K562 (cell line): ENCODE results near the gene RAE1. TPM values are rescaled to one million over a fixed set of nuclear protein-coding genes. Genes with fewer than 3 reads are reported as not detected.

Experiments used
- CREM ChIP-seq: IDR thresholded peaks from 2 replicates; pipeline ENCODE4 v1.6.1; 2014; ENCODE audit warnings: antibody characterized with exemption, low read depth
- JUND ChIP-seq, 2 experiments: IDR thresholded peaks; 2 replicates in 1 of 2; 3 replicates in 1 of 2; pipeline ENCODE4 v1.6.1; 2011; ENCODE audit warnings: borderline replicate concordance in 2 of 2, low read depth in 2 of 2, low read length in 2 of 2, improper control_type of control experiment in 1 of 2, missing biosample characterization in 1 of 2, missing genetic modification characterization in 1 of 2, missing genetic modification reagents in 1 of 2
- KLF16 ChIP-seq: IDR thresholded peaks from 2 replicates; pipeline ENCODE4 v1.6.1; 2016; ENCODE audit warnings: antibody characterized with exemption
- NRF1 ChIP-seq, 2 experiments: fragments of 450-650 bp; IDR thresholded peaks in 1 of 2; conservative IDR thresholded peaks in 1 of 2; 2 replicates each; pipeline ENCODE4 v1.6.1; 2014; ENCODE audit warnings: mild to moderate bottlenecking in 2 of 2
- RAD21 ChIP-seq, 2 experiments: fragments of 250-450 bp in 1 of 2; fragments of 450-650 bp in 1 of 2; sonication (Bioruptor Pico) in 1 of 2; formaldehyde crosslinking in 1 of 2; IDR thresholded peaks in 1 of 2; conservative IDR thresholded peaks in 1 of 2; 2 replicates each; pipeline versions ENCODE4 v1.4.0 to v1.8.0; 2020 to 2022; ENCODE audit warnings: mild to moderate bottlenecking in 2 of 2, moderate library complexity in 1 of 2
- RFX1 ChIP-seq: fragments of 450-650 bp; IDR thresholded peaks from 2 replicates; pipeline ENCODE4 v1.6.1; 2016; ENCODE audit warnings: mild to moderate bottlenecking, moderate library complexity
- SMAD4 ChIP-seq: fragments of 250-450 bp; sonication (Bioruptor Pico); conservative IDR thresholded peaks from 2 replicates; pipeline ENCODE4 v1.8.0; 2021; ENCODE audit warnings: inconsistent platforms, mild to moderate bottlenecking, moderate library complexity
- SMC3 ChIP-seq: conservative IDR thresholded peaks from 2 replicates; pipeline ENCODE4 v1.6.1; 2011; ENCODE audit warnings: low read depth, low read length, improper control_type of control experiment; ENCODE audit not compliant: insufficient read depth
- polyA plus RNA-seq, 8 experiments: library from polyadenylated mRNA; depleted of rRNA in 4 of 8; stranded (reverse) in 5 of 8; unstranded in 3 of 8; fragments of >200 nt; fragmentation: Nextera tagmentation in 2 of 8; fragmentation: Illumina TruSeq in 1 of 8; extraction: Ambion mirVana in 2 of 8; extraction: Trizol in 1 of 8; gene quantifications; 2 replicates each; pipeline versions ENCODE4 v1.2.1 to v1.2.3, GENCODE V29; 2011 to 2014; ENCODE audit warnings: inconsistent platforms in 1 of 8, missing spikeins in 1 of 8
- total RNA-seq, 7 experiments: library from RNA; depleted of rRNA in 6 of 7; stranded (reverse); fragments of >200 nt in 6 of 7; fragmentation: Illumina TruSeq in 2 of 7; extraction: Trizol in 2 of 7; gene quantifications; 2 replicates each; pipeline versions ENCODE4 v1.2.1 to v1.2.3, GENCODE V29; 2011 to 2021; ENCODE audit warnings: low replicate concordance in 1 of 7
- TF ChIP-seq, protein P1 (sequence below): sonication (generic); formaldehyde crosslinking; IDR thresholded peaks from 2 replicates; pipeline ENCODE4 v1.8.1; 2022; ENCODE audit warnings: missing genetic modification reagents
- TF ChIP-seq, protein P2 (sequence below): fragments of 450-650 bp; formaldehyde crosslinking; IDR thresholded peaks from 2 replicates; pipeline ENCODE4 v1.4.0; 2020; ENCODE audit warnings: mild to moderate bottlenecking, moderate library complexity
- TF ChIP-seq, protein P3 (sequence below), 3 experiments: IDR thresholded peaks in 2 of 3; conservative IDR thresholded peaks in 1 of 3; 2 replicates each; pipeline ENCODE4 v1.5.1; 2011 to 2012; ENCODE audit warnings: low read length in 3 of 3, mild to moderate bottlenecking in 3 of 3, control low read depth in 2 of 3, improper control_type of control experiment in 1 of 3, inconsistent platforms in 1 of 3, low read depth in 1 of 3, mixed read lengths in 1 of 3, moderate library complexity in 1 of 3; ENCODE audit not compliant: insufficient read depth in 2 of 3

Gene RAE1
- total and polyA plus RNA-seq, 9 of the 15 experiments (the other 6 are each of a cell fraction or from before 2014, with no cell fraction given) = 33.7 to 248 (median 77.7) TPM

DNA sequence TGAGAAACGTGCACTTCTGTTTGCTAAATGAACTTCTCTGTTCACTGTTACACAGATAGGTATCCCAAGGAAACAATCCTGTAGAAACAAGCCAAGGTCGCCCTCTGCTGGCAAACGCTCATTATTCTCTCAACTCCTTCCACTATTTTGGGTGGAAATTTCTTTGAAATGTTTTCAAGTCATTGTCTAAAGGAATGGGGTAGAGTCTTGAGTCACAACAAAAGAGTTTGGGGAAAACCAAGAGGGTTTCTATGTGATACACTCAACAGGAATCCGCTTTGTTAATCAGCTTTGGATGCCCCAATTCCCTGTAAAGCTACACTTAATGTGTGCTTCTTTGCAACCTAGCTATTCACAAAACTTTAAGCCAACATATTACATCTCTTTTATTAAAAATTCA lies 4.6 kb upstream of the RAE1 start (continued):
- no peak for TF ChIP-seq JUND (IDR thresholded peaks at IDR 0.05; ENCODE audit: borderline replicate concordance, low read depth, low read length)
- no peak for TF ChIP-seq JUND (tag; IDR thresholded peaks at IDR 0.05; ENCODE audit: borderline replicate concordance, low read depth, low read length)
- TF ChIP-seq, protein P1, sequence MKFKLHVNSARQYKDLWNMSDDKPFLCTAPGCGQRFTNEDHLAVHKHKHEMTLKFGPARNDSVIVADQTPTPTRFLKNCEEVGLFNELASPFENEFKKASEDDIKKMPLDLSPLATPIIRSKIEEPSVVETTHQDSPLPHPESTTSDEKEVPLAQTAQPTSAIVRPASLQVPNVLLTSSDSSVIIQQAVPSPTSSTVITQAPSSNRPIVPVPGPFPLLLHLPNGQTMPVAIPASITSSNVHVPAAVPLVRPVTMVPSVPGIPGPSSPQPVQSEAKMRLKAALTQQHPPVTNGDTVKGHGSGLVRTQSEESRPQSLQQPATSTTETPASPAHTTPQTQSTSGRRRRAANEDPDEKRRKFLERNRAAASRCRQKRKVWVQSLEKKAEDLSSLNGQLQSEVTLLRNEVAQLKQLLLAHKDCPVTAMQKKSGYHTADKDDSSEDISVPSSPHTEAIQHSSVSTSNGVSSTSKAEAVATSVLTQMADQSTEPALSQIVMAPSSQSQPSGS = no peak
- TF ChIP-seq CREM = no peak
- no peak for TF ChIP-seq NRF1 (conservative IDR thresholded peaks at IDR 0.05 in 1 of 2, IDR thresholded peaks at IDR 0.05 in 1 of 2)
- TF ChIP-seq RAD21 (CRISPR knock-in tag; conservative IDR thresholded peaks at IDR 0.05 in 1 of 2, IDR thresholded peaks at IDR 0.05 in 1 of 2) = peak; percentile 84 to 91
- peak; percentile 12; the same call in 1 of the 2 replicates for TF ChIP-seq KLF16
- TF ChIP-seq RFX1 = peak; percentile 27
- TF ChIP-seq SMAD4 = no peak
- TF ChIP-seq, protein P2, sequence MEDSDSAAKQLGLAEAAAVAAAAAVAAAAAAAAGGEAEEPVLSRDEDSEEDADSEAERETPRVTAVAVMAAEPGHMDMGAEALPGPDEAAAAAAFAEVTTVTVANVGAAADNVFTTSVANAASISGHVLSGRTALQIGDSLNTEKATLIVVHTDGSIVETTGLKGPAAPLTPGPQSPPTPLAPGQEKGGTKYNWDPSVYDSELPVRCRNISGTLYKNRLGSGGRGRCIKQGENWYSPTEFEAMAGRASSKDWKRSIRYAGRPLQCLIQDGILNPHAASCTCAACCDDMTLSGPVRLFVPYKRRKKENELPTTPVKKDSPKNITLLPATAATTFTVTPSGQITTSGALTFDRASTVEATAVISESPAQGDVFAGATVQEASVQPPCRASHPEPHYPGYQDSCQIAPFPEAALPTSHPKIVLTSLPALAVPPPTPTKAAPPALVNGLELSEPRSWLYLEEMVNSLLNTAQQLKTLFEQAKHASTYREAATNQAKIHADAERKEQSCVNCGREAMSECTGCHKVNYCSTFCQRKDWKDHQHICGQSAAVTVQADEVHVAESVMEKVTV = peak; percentile 51; the same call in 1 of the 2 replicates
- peak; percentile 85 for TF ChIP-seq SMC3
- TF ChIP-seq, protein P3, sequence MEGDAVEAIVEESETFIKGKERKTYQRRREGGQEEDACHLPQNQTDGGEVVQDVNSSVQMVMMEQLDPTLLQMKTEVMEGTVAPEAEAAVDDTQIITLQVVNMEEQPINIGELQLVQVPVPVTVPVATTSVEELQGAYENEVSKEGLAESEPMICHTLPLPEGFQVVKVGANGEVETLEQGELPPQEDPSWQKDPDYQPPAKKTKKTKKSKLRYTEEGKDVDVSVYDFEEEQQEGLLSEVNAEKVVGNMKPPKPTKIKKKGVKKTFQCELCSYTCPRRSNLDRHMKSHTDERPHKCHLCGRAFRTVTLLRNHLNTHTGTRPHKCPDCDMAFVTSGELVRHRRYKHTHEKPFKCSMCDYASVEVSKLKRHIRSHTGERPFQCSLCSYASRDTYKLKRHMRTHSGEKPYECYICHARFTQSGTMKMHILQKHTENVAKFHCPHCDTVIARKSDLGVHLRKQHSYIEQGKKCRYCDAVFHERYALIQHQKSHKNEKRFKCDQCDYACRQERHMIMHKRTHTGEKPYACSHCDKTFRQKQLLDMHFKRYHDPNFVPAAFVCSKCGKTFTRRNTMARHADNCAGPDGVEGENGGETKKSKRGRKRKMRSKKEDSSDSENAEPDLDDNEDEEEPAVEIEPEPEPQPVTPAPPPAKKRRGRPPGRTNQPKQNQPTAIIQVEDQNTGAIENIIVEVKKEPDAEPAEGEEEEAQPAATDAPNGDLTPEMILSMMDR (IDR thresholded peaks at IDR 0.05 in 2 of 3, conservative IDR thresholded peaks at IDR 0.05 in 1 of 3; ENCODE audit: insufficient read depth in 2 of 3, low read depth in 1 of 3, low read length in 3 of 3) = peak; percentile 73 to 91 (median 80)
